Activated CD8-positive, alpha-beta memory T cell treated with anti-CD3 and anti-CD28 coated beads for 48 hours (primary cell): ENCODE results near the gene RTKN2.
"Not testable (repeated sequence)": the region's sequence is repeated elsewhere in the genome, so short reads cannot be mapped to it uniquely, and the experiment has no call there.

Experiments used
- DNase-seq, 3 experiments: peaks; one replicate each; pipeline ENCODE4 v3.0.0-alpha.2; 2020; ENCODE audit warnings: low read depth in 2 of 3, low spot score in 2 of 3

The RTKN2 gene

GRCh38 chr10:62261666-62262065 lies 7.0 kb downstream of the RTKN2 start:
- no peak for DNase-seq

- DNase-seq: no peak
Measured at GRCh38 chr10:62259998-62260397, 8.6 kb downstream of the RTKN2 start.

GRCh38 chr10:62259456-62259855 lies 9.2 kb downstream of the RTKN2 start:
- DNase-seq: no peak

- DNase-seq: no peak
Measured at GRCh38 chr10:62258926-62259325, 9.7 kb downstream of the RTKN2 start.

GRCh38 chr10:62253704-62254103 lies 14.9 kb downstream of the RTKN2 start:
- no peak for DNase-seq

- DNase-seq: no peak
Measured at GRCh38 chr10:62252051-62252450, 16.6 kb downstream of the RTKN2 start.

GRCh38 chr10:62250594-62251198 lies 17.9 kb downstream of the RTKN2 start:
- no peak for DNase-seq

GRCh38 chr10:62249957-62250356 lies 18.7 kb downstream of the RTKN2 start:
- no peak for DNase-seq

GRCh38 chr10:62248465-62248864 lies 20.2 kb downstream of the RTKN2 start:
- no peak for DNase-seq

GRCh38 chr10:62244785-62245467 lies 23.7 kb downstream of the RTKN2 start:
- DNase-seq: no peak

- DNase-seq: no peak
Measured at GRCh38 chr10:62244088-62244487, 24.6 kb downstream of the RTKN2 start.

GRCh38 chr10:62243647-62243997 lies 25.0 kb downstream of the RTKN2 start:
- DNase-seq: no peak

GRCh38 chr10:62242965-62243646 lies 25.5 kb downstream of the RTKN2 start:
- not testable (repeated sequence) for DNase-seq

- not testable (repeated sequence) for DNase-seq
Measured at GRCh38 chr10:62241521-62241920, 27.1 kb downstream of the RTKN2 start.

- no peak for DNase-seq
Measured at GRCh38 chr10:62239994-62240393, 28.6 kb downstream of the RTKN2 start.

- DNase-seq: no peak
Measured at GRCh38 chr10:62238880-62239279, 29.8 kb downstream of the RTKN2 start.

- no peak for DNase-seq
Measured at GRCh38 chr10:62237966-62238365, 30.7 kb downstream of the RTKN2 start.

- no peak for DNase-seq
Measured at GRCh38 chr10:62237506-62237905, 31.1 kb downstream of the RTKN2 start.

- no peak for DNase-seq
Measured at GRCh38 chr10:62234077-62234605, 34.5 kb downstream of the RTKN2 start.

GRCh38 chr10:62233356-62234076 lies 35.1 kb downstream of the RTKN2 start:
- no peak for DNase-seq

GRCh38 chr10:62231805-62232204 lies 36.8 kb downstream of the RTKN2 start:
- DNase-seq: no peak

- DNase-seq: no peak
Measured at GRCh38 chr10:62231371-62231770, 37.3 kb downstream of the RTKN2 start.
